ENCODE data around the gene SEMA6D. TPM values are rescaled to one million over a fixed set of nuclear protein-coding genes. Genes with fewer than 3 reads are reported as not detected.

The SEMA6D gene
- total RNA-seq, 4 donors from 2014 or later, result 15.7 to 55.7 (median 17.8) TPM

DNA sequence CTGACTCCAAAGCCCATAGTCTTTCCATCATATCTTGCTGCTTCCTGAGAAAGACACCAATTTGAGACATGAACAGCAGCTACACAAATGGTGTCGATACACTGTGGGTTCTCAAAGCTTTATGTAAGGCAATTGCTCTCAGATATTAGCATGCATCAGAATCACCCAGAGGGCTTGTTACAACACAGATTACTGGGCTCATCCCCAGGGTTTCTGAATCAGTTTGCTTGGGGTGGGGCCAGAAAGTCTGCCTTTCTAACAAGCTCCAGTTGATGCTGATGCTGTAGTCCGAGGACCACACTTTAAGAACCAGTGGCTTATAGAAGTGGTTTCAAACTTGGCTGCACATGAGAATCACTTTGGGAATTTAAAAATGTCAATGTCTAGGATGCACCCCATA lies 86.5 kb downstream of the SEMA6D start:
- no peak overlapping the region for H3K4me3 ChIP-seq
- H3K27ac ChIP-seq, result no peak overlapping the region

DNA sequence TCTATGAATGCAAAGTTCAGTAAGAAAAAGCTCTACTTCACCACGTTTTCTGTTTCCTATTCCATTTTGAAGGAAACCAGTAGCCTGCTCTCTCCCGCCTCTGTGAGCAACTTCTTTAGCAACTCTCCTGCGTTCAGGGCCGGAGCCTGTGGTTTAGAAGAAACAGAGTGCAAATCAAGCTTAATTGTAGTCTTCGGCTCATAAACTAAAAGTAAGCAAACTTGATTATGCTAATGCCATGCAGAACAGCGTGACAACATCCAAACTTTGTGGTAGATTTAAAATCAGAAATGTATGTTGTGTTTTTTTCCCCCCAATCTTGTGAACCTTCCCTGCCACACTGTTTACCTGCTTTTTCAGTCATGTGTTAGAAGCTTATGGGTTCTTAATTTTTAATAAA lies 87.4 kb downstream of the SEMA6D start:
- no peaks in the 10 kb centered on the region for H3K27me3 ChIP-seq
- TF ChIP-seq EP300 (IDR thresholded peaks at IDR 0.05) (no peak), POLR2A (IDR thresholded peaks at IDR 0.05) (no peak)
- TF ChIP-seq, protein P1, sequence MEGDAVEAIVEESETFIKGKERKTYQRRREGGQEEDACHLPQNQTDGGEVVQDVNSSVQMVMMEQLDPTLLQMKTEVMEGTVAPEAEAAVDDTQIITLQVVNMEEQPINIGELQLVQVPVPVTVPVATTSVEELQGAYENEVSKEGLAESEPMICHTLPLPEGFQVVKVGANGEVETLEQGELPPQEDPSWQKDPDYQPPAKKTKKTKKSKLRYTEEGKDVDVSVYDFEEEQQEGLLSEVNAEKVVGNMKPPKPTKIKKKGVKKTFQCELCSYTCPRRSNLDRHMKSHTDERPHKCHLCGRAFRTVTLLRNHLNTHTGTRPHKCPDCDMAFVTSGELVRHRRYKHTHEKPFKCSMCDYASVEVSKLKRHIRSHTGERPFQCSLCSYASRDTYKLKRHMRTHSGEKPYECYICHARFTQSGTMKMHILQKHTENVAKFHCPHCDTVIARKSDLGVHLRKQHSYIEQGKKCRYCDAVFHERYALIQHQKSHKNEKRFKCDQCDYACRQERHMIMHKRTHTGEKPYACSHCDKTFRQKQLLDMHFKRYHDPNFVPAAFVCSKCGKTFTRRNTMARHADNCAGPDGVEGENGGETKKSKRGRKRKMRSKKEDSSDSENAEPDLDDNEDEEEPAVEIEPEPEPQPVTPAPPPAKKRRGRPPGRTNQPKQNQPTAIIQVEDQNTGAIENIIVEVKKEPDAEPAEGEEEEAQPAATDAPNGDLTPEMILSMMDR (IDR thresholded peaks at IDR 0.05), result no peak

More for the DNA sequence above, 86.5 kb downstream of the SEMA6D start:
- 74 to 88% methylated on average over 2 of the region's 2 CpGs for WGBS, 2 donors
- H3K9me3 ChIP-seq, result no peaks in the 10 kb centered on the region
- DNase-seq (ENCODE audit: low spot score in 2 of 2), result no peak
- H3K27me3 ChIP-seq, result no peaks in the 10 kb centered on the region
- no peaks in the 10 kb centered on the region for H3K36me3 ChIP-seq
- TF ChIP-seq EP300 (IDR thresholded peaks at IDR 0.05) (no peak), POLR2A (IDR thresholded peaks at IDR 0.05) (no peak)
- TF ChIP-seq, protein P1 (IDR thresholded peaks at IDR 0.05), result no peak
- no peaks in the 10 kb centered on the region for H3K4me1 ChIP-seq

DNA sequence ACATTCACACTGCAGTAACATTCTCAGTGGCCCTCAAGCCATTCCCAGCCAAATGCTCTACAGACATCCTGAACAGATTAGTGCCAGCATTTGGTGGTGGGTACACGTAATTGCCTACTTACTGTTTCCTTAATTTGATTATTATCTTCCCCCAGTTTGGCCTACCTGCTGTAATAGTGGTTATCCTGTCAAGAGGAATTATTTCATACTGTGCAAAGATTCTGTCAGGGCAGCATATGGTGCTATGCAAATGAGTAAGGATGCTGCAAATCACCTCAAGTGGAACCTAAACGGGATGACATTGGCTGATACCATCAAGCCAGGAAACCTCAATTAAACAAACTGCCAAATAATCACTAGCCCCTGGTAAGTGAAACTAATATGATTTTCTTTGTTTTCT lies 88.7 kb downstream of the SEMA6D start:
- Histone ChIP-seq H3K4me1 (no peaks in the 10 kb centered on the region), H3K27ac (no peak overlapping the region), H3K4me3 (no peak overlapping the region), H3K36me3 (no peaks in the 10 kb centered on the region), H3K9me3 (no peaks in the 10 kb centered on the region), H3K27me3 (no peaks in the 10 kb centered on the region)
- no peak for DNase-seq (ENCODE audit: low spot score in 2 of 2)
- 81 to 83% methylated on average over 2 of the region's 2 CpGs for WGBS, 2 donors
- TF ChIP-seq, protein P1 (IDR thresholded peaks at IDR 0.05), result no peak
- TF ChIP-seq EP300 (IDR thresholded peaks at IDR 0.05), result no peak
- TF ChIP-seq POLR2A (IDR thresholded peaks at IDR 0.05), result no peak

More for the DNA sequence above, 87.4 kb downstream of the SEMA6D start:
- H3K36me3 ChIP-seq, result no peaks in the 10 kb centered on the region
- H3K4me3 ChIP-seq, result no peak overlapping the region
- H3K9me3 ChIP-seq, result no peaks in the 10 kb centered on the region
- no peaks in the 10 kb centered on the region for H3K4me1 ChIP-seq
- no peak for DNase-seq (ENCODE audit: low spot score in 2 of 2)
- 81 to 85% methylated on average over 6 of the region's 6 CpGs for WGBS, 2 donors
- H3K27ac ChIP-seq, result no peak overlapping the region

DNA sequence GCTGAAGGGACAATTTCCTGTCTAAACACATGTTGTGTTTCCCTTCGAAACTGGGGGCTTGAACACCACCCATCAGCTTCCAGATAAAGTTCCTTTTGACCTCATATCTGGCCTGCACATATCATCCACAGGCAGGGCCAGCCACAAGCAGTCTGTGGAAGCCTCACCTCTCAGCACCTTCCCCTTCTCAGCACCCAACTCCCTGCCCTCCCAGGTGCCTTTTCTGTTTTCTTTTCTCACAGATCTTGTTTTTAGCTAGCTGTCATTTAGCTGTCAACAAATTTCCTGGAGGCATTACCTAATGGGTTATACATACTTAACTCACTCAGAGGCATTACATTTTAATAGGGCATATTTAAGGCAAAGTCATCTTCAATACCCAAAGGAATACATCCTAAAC lies 93.9 kb downstream of the SEMA6D start:
- H3K27ac ChIP-seq, result no peak overlapping the region
- no peaks in the 10 kb centered on the region for H3K36me3 ChIP-seq
- H3K27me3 ChIP-seq, result no peaks in the 10 kb centered on the region
- H3K9me3 ChIP-seq, result no peaks in the 10 kb centered on the region
- 29 to 41% methylated on average over 1 of the region's 1 CpG for WGBS, 2 donors
- no peak for DNase-seq (ENCODE audit: low spot score in 2 of 2)
- no peaks in the 10 kb centered on the region for H3K4me1 ChIP-seq
- no peak for TF ChIP-seq POLR2A (IDR thresholded peaks at IDR 0.05)
- no peak overlapping the region for H3K4me3 ChIP-seq

DNA sequence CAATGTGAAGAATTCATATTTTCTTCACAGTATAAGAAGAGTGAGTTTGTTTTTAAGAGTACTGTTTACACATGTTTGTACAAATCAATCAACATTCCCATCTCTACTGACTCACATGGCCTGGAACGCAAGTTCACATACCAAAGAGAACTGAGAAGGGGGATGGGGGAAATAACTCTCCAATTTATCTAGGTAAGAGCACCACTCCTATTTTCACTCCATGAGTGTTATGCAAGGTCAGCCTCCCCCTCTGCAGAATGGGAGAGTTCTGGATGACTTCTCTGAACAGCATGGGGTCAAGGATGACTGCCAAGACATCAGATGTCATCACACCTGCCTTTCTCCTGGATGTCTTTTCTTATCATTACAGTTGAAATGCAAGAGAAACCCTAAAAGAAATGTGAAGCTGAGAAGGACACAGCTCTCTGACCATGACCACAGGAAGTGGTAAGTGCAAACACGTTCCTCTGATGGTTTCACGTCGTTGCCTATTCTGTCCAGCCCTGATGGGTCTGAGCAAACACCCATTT lies 95.2 kb downstream of the SEMA6D start:
- no peak overlapping the region for H3K4me3 ChIP-seq
- no peaks in the 10 kb centered on the region for H3K36me3 ChIP-seq
- DNase-seq (ENCODE audit: low spot score in 2 of 2), result no peak
- no peaks in the 10 kb centered on the region for H3K9me3 ChIP-seq
- H3K27me3 ChIP-seq, result no peaks in the 10 kb centered on the region
- 80 to 83% methylated on average over 4 of the region's 4 CpGs for WGBS, 2 donors
- H3K4me1 ChIP-seq, result no peaks in the 10 kb centered on the region
- no peak overlapping the region for H3K27ac ChIP-seq
- TF ChIP-seq, protein P1 (IDR thresholded peaks at IDR 0.05), result no peak
- TF ChIP-seq EP300 (IDR thresholded peaks at IDR 0.05) (no peak), POLR2A (IDR thresholded peaks at IDR 0.05) (no peak)
